ENCODE data around the gene ZNF503. TPM values are rescaled to one million over a fixed set of nuclear protein-coding genes. Genes with fewer than 3 reads are reported as not detected.

The ZNF503 gene
- total RNA-seq, 1 experiment from 2014 or later = 1.5 TPM

DNA sequence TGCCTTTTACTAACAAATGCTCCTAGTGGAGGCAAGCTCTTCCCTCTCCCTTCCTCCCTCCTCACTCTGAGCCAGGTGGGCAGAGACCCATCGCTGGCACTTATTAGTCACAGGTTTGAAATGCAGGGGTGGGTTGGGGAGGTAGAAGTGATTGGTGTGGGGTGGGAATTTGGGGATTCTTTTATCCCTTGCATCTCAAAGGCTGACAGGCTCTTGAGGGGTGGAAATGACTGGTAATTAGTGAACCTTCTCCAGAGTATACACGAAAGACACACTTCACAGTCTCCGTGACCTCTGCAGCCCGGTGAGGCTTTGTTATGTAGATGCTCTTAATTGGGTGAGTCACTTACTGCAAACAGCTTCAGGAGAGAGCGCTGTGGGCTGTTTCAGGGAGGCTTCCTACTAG is 16.0 kb upstream of the ZNF503 start:
- H3K36me3 ChIP-seq (ENCODE audit: low read depth) = no peaks in the 10 kb centered on the region
- intact Hi-C loops (cut with micrococcal nuclease; ENCODE audit: unreplicated experiment) = no loop called here
- H3F3A ChIP-seq (ENCODE audit: insufficient read depth, low read depth) = peaks cover 19% of the 10 kb centered on the region; the same call in 1 of the 2 replicates
- DNase-seq = peak in 1 of 2 experiments; percentile 64
- POLR2A ChIA-PET (ENCODE audit: unreplicated experiment) = no interaction called here
- H3K4me3 ChIP-seq = no peak overlapping the region
- no peaks in the 10 kb centered on the region for H4K20me1 ChIP-seq (ENCODE audit: insufficient read depth)
- peaks cover 18% of the 10 kb centered on the region for H3K4me1 ChIP-seq (replicated peaks; ENCODE audit: insufficient read depth)
- no TSS peak for BruUV-seq (replicated peaks)
- no peaks in the 10 kb centered on the region for H3K9me2 ChIP-seq (ENCODE audit: insufficient read depth)
- TF ChIP-seq EZH2 (IDR thresholded peaks at IDR 0.05; ENCODE audit: low read depth) (no peak), CTCF (conservative IDR thresholded peaks at IDR 0.05) (no peak)
- no peaks in the 10 kb centered on the region for H3K27me3 ChIP-seq (ENCODE audit: insufficient read depth, low read depth)
- no peaks in the 10 kb centered on the region for H3K79me2 ChIP-seq (ENCODE audit: low read depth)
- peak overlapping the region; percentile 37 for H3K4me2 ChIP-seq
- no peak overlapping the region; the same call in 1 of the 2 replicates for H2AFZ ChIP-seq
- no peaks in the 10 kb centered on the region for H3K9me3 ChIP-seq (ENCODE audit: insufficient read depth, low read depth)
- CTCF ChIA-PET = no interaction called here
- H3K27ac ChIP-seq = no peak overlapping the region; the same call in 1 of the 2 replicates

DNA sequence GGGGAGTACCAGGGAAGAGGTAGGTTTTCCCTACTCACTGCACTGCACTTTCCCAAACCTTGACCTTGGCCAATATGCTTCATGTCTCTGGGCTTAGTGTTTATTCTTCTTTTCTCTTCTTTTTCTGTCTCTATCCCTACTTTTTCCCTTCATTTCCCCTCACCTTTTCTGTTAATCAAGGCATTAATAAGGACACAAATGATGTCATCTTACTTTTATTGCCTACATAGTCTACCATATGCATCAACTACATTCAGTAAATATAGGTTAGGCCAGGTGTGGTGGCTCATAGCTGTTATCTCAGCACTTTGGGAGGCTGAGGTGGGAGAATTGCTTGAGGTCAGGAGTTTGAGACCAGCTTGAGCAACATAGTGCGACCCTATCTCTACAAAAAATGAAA is 13.0 kb upstream of the ZNF503 start:
- no peaks in the 10 kb centered on the region for H3K79me2 ChIP-seq (ENCODE audit: low read depth)
- H3K4me1 ChIP-seq (replicated peaks; ENCODE audit: insufficient read depth) = peaks cover 24% of the 10 kb centered on the region
- no peak for DNase-seq
- H3K4me2 ChIP-seq = no peak overlapping the region
- H3K27ac ChIP-seq = no peak overlapping the region
- no peaks in the 10 kb centered on the region for H4K20me1 ChIP-seq (ENCODE audit: insufficient read depth)
- H3F3A ChIP-seq (ENCODE audit: insufficient read depth, low read depth) = peaks cover 19% of the 10 kb centered on the region; the same call in 1 of the 2 replicates
- intact Hi-C loops (cut with micrococcal nuclease; ENCODE audit: unreplicated experiment) = no loop called here
- H3K36me3 ChIP-seq (ENCODE audit: low read depth) = no peaks in the 10 kb centered on the region
- ChIA-PET POLR2A (ENCODE audit: unreplicated experiment) (no interaction called here), CTCF (no interaction called here)
- H3K27me3 ChIP-seq (ENCODE audit: insufficient read depth, low read depth) = no peaks in the 10 kb centered on the region
- H3K9me3 ChIP-seq (ENCODE audit: insufficient read depth, low read depth) = no peaks in the 10 kb centered on the region
- TF ChIP-seq EZH2 (IDR thresholded peaks at IDR 0.05; ENCODE audit: low read depth) = no peak
- TF ChIP-seq CTCF (conservative IDR thresholded peaks at IDR 0.05) = no peak
- no peak overlapping the region for H2AFZ ChIP-seq
- H3K9me2 ChIP-seq (ENCODE audit: insufficient read depth) = no peaks in the 10 kb centered on the region
- no peak overlapping the region for H3K4me3 ChIP-seq
- BruUV-seq (replicated peaks) = no TSS peak

GRCh38 chr10:75410132-75411005 is 8.8 kb upstream of the ZNF503 start:
- Histone ChIP-seq H3K27me3 (ENCODE audit: insufficient read depth, low read depth) (no peaks in the 10 kb centered on the region), H3K9me2 (ENCODE audit: insufficient read depth) (no peaks in the 10 kb centered on the region), H3K4me1 (replicated peaks; ENCODE audit: insufficient read depth) (peaks cover 13% of the 10 kb centered on the region), H3F3A (ENCODE audit: insufficient read depth, low read depth) (peaks cover 14% of the 10 kb centered on the region), H3K9me3 (ENCODE audit: insufficient read depth, low read depth) (no peaks in the 10 kb centered on the region), H3K4me3 (peak overlapping the region; percentile 96; the same call in 1 of the 2 replicates), H3K79me2 (ENCODE audit: low read depth) (peaks cover 34% of the 10 kb centered on the region), H2AFZ (peak overlapping the region; percentile 88), H3K36me3 (ENCODE audit: low read depth) (peaks cover 5% of the 10 kb centered on the region; the same call in 1 of the 2 replicates), H4K20me1 (ENCODE audit: insufficient read depth) (no peaks in the 10 kb centered on the region), H3K4me2 (peak overlapping the region; percentile 80), H3K27ac (no peak overlapping the region)
- intact Hi-C loops (cut with micrococcal nuclease; ENCODE audit: unreplicated experiment) = no loop called here
- TF ChIP-seq EZH2 (IDR thresholded peaks at IDR 0.05; ENCODE audit: low read depth) (no peak), CTCF (conservative IDR thresholded peaks at IDR 0.05) (no peak)
- ChIA-PET CTCF (no interaction called here), POLR2A (ENCODE audit: unreplicated experiment) (no interaction called here)
- peak in 1 of 2 experiments; percentile 8 for DNase-seq
- no TSS peak for BruUV-seq (replicated peaks)
